Right lung (tissue), 10 donors: Measurements from ENCODE around the gene TMEM243. TPM values are rescaled to one million over a fixed set of nuclear protein-coding genes. Genes with fewer than 3 reads are reported as not detected.
A peak's percentile ranks its signal among the peaks of the same experiment; 100 is the strongest.
"Not testable (repeated sequence)": the region's sequence is repeated elsewhere in the genome, so short reads cannot be mapped to it uniquely, and the experiment has no call there.

Source experiments
- DNase-seq, 2 donors: peaks; one replicate each; pipeline ENCODE4 v3.0.0-alpha.2; 2013
- long read RNA-seq, 8 donors: transcript quantifications; one replicate each; lab custom pipeline, GENCODE V29; 2026
- polyA plus RNA-seq, 5 donors: library from polyadenylated mRNA; unstranded; fragments of 120-200 nt; gene quantifications; one replicate each; pipeline versions ENCODE4 v1.2.1 to v1.2.3, GENCODE V29; 2013; ENCODE audit warnings: inconsistent platforms in 1 of 5, low replicate concordance in 1 of 5; ENCODE audit not compliant: insufficient read length in 5 of 5, insufficient read depth in 1 of 5

The TMEM243 gene, protein sequence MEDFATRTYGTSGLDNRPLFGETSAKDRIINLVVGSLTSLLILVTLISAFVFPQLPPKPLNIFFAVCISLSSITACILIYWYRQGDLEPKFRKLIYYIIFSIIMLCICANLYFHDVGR
- polyA plus RNA-seq, result 10 to 100 TPM; 59.3 to 82.0 (median 75.9) TPM
- long read RNA-seq, donor 1, transcript TMEM243-203 (5 exons, 1,273 nt), result minor isoform, 19 of 82 reads
- long read RNA-seq, donor 1, transcript TMEM243-201 (4 exons, 1,063 nt), result major isoform, 20 of 82 reads
- long read RNA-seq, donor 1, partial matches to known transcripts, result 40 of 82 reads
- long read RNA-seq, donor 1, other reads (novel, unspliced or antisense), result 0 of 82 reads
- long read RNA-seq, donor 2, transcript TMEM243-203 (5 exons, 1,273 nt), result major isoform, 7 of 15 reads
- long read RNA-seq, donor 2, transcript TMEM243-201 (4 exons, 1,063 nt), result minor isoform, 5 of 15 reads
- long read RNA-seq, donor 2, partial matches to known transcripts, result 0 of 15 reads
- long read RNA-seq, donor 2, other reads (novel, unspliced or antisense), result 0 of 15 reads
- long read RNA-seq, donor 3, transcript TMEM243-203 (5 exons, 1,273 nt), result minor isoform, 10 of 30 reads
- long read RNA-seq, donor 3, transcript TMEM243-201 (4 exons, 1,063 nt), result major isoform, 19 of 30 reads
- long read RNA-seq, donor 3, partial matches to known transcripts, result 0 of 30 reads
- long read RNA-seq, donor 3, other reads (novel, unspliced or antisense), result 0 of 30 reads
- long read RNA-seq, donor 4, transcript TMEM243-201 (4 exons, 1,063 nt), result minor isoform, 13 of 38 reads
- long read RNA-seq, donor 4, transcript TMEM243-203 (5 exons, 1,273 nt), result major isoform, 23 of 38 reads
- long read RNA-seq, donor 4, partial matches to known transcripts, result 0 of 38 reads
- long read RNA-seq, donor 4, other reads (novel, unspliced or antisense), result 0 of 38 reads
- long read RNA-seq, donor 5, transcript TMEM243-201 (4 exons, 1,063 nt), result major isoform, 18 of 36 reads
- long read RNA-seq, donor 5, transcript TMEM243-203 (5 exons, 1,273 nt), result minor isoform, 14 of 36 reads
- long read RNA-seq, donor 5, partial matches to known transcripts, result 0 of 36 reads
- long read RNA-seq, donor 5, other reads (novel, unspliced or antisense), result 0 of 36 reads
- long read RNA-seq, donor 6, transcript TMEM243-203 (5 exons, 1,273 nt), result minor isoform, 14 of 38 reads
- long read RNA-seq, donor 6, transcript TMEM243-201 (4 exons, 1,063 nt), result major isoform, 20 of 38 reads
- long read RNA-seq, donor 6, partial matches to known transcripts, result 0 of 38 reads
- long read RNA-seq, donor 6, other reads (novel, unspliced or antisense), result 0 of 38 reads
- long read RNA-seq, donor 7, transcript TMEM243-201 (4 exons, 1,063 nt), result minor isoform, 14 of 40 reads
- long read RNA-seq, donor 7, transcript TMEM243-203 (5 exons, 1,273 nt), result major isoform, 22 of 40 reads
- long read RNA-seq, donor 7, partial matches to known transcripts, result 0 of 40 reads
- long read RNA-seq, donor 7, other reads (novel, unspliced or antisense), result 0 of 40 reads
- long read RNA-seq, donor 8, partial matches to known transcripts, result 0 of 6 reads
- long read RNA-seq, donor 8, other reads (novel, unspliced or antisense), result 0 of 6 reads

DNA sequence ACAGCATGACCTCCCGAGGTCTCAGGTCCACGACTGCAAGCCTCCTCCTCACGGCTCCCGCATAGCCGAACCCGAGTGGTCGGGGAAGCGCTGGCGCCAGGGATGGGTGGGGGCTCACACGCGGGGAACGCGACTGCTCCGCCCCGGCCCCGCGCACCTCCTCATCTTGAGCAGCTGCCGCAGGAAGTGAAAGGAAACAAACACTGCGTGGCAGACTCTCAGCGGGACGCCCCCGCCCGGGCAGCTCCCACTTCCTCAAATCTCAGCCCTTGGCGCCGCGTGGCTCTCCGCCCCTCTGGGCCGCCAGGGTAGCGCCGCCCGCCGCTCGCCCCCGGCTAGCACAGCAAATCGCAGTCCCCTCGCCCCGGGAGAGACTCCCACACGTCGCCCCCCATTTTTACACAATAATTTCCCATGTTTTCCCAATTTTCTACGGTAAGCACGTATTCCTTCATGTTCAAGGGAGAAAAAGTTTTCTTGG is at the start of gene TMEM243:
TMEM243 (minus strand) TSS at position 188 of the 481 bp plus-strand sequence. CDS start 229 bp downstream, outside the sequence.
- DNase-seq, result peak; percentile 79 to 81

DNA sequence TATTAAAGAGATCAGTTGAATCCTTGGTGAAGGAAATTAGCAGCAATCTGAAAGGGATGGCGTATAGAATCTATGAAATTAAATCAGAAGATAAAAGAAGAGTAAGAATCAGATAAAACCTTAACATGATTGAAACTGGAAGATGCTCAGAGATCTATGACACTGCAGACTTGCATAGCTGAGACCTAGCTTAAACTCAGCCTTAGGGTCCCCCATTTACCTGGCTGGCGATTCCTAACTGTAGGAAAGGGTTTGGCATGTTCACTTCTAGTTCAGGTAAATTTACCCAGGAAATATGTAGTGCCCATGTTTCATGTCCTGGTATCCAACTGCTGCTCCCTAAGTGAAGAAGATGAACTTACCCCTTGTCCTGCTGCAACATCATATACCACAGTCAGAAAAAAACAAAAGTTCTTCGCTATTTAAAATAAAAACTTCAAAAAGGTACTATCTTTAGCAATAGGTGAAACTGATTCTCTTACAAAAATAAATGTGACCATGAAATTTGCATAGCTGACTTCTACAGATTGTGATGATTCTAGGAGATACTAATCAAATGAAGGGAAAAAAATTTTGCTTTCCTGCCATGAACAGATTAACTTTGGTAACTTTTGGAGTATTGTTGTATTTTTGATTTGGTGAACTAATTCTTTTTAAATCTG is 47.8 kb upstream of the TMEM243 start:
- DNase-seq, result no peak

GRCh38 chr7:87263537-87263936 is 44.0 kb upstream of the TMEM243 start:
- DNase-seq, result no peak

GRCh38 chr7:87253589-87254087 is 34.1 kb upstream of the TMEM243 start:
- no peak for DNase-seq

GRCh38 chr7:87245671-87246070 is 26.1 kb upstream of the TMEM243 start:
- DNase-seq, result not testable (repeated sequence)

GRCh38 chr7:87238464-87239051 is 19.0 kb upstream of the TMEM243 start:
- DNase-seq, result not testable (repeated sequence)

GRCh38 chr7:87234949-87235348 is 15.4 kb upstream of the TMEM243 start:
- DNase-seq, result no peak

DNA sequence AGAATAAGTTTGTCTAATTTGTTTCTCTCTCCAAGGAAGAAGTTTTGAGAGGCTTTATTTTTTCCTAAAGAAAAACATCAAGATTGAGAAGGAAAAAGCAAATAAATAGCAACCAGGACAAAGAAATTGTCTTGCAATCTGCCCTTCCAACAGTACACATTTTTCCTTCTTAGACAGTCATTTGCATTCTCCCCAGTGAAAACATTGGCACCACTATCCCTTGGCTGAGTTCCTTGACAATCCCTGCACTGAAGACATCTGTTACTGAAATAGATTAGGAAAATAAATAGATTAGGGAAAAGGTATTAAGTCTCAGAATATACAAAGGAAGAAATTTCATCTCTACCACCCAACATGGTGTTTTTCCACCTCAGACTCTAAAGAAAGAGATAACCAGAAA is 12.2 kb upstream of the TMEM243 start:
- DNase-seq, result peak in 1 of 2 donors; percentile 21

DNA sequence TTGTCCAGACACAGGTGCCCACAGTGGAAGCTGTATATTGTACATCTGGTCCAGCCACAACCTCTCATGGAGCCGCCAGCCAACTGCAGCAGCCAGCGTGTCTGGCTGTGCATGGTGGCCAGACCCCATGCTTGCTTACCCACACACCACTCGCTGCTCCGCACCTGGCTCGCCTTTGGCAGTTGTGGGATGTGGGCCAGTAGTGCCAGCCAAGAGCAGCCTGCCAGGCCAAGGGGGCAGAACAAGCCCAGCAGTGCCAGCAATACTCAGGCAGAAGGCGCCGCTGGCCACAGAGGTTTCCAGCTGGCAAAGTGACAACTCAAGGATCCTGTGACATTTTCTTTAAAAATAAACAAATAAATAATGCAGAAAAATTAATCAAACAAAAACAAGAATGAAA is 11.7 kb upstream of the TMEM243 start:
- DNase-seq, result no peak

- no peak for DNase-seq
These were observed 7.0 kb upstream of the TMEM243 start for GRCh38 chr7:87226495-87226894.

- DNase-seq, result no peak
These were observed 6.2 kb upstream of the TMEM243 start for GRCh38 chr7:87225696-87226095.

- DNase-seq, result no peak
These were observed 4.1 kb upstream of the TMEM243 start for GRCh38 chr7:87223666-87224065.

- no peak for DNase-seq
These were observed 1.2 kb upstream of the TMEM243 start for GRCh38 chr7:87220734-87221215.

DNA sequence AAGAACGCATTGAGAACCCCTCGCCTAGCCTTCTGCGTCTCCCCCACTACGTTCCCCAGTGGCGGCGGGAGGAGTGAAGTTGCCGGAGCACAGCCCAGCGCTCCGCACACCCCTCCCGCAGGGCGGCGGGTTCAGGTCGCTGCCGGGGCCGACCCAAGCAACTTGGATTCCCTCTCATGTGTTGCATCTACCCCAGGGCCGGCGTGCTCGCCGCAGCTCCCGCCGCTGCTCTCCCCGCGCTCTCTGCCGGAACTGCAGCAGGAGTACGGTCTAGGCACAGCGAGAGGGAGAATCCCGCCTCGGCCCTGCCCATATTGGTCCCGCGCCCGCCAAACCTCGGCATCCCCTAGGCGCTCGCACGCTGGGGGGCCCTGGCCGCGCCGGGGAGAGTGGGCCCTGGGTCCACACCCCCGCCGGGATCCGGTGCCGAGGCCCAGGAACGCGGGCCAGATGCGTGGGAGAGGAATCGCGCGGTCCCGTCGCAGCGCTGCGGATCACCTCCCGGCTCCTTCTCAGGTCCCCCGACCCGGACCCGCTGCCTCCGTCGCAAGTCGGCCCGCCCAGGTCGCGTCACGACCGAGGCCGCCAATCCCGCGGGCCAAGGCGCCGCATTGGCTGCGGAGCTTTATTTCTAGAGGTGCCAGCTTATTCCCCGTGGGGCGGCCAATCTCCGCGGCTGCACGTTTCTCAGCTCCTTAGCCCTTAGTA is 648 bp upstream of the TMEM243 start:
- DNase-seq, result peak; percentile 76 to 79

- DNase-seq, result peak; percentile 73 to 78
These were observed 562 bp downstream of the TMEM243 start for GRCh38 chr7:87218796-87219544.

DNA sequence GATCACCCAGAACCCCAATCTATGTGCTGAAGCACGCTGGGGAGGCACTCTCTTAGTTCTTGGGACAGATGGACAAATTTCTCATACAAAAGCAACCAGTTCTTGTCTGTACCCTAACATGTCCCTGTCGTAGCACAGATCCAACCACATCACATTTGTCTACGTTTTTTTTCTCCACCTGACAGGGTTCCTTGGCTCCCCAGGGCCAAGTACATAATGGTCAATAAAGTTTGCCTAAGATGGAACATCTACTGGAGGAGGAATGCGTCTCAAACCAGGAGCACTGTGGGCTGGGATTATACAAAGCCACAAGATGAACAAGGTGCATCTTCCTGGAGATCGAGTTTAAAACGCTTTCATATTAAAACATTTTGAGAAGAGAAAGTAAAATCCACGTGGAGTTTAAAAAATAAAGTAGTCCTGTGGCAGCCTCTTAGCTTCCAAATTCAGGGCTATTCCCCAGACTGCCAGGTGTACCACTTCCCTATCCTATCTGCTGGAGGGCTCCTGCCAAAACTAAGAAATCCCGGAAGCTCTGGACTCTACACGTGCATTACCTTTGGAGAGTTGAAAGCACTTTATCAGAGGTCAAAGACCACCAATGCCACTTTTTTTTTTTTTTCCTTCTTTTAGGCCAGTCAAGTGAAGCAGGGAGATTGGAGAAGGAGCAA is 1.4 kb downstream of the TMEM243 start:
- no peak for DNase-seq
